Adipocyte (in vitro differentiated cells): ENCODE measurements around the gene PBX1.

Source experiments
- DNase-seq: peaks from one replicate; pipeline ENCODE4 v3.0.0-alpha.2; 2015; ENCODE audit warnings: low read depth
- H3K27me3 ChIP-seq: replicated peaks from 2 replicates; pipeline ENCODE4 v1.7.0; 2013; ENCODE audit warnings: mild to moderate bottlenecking, low read length, moderate library complexity; ENCODE audit not compliant: control insufficient read depth, insufficient read depth
- H3K36me3 ChIP-seq: 2 replicates; pipeline ENCODE4 v1.7.0; 2013; ENCODE audit warnings: low read length, mild to moderate bottlenecking, moderate library complexity; ENCODE audit not compliant: control insufficient read depth, insufficient read depth, severe bottlenecking
- H3K4me1 ChIP-seq: 2 replicates; pipeline ENCODE4 v1.7.0; 2013; ENCODE audit warnings: mild to moderate bottlenecking, low read length, moderate library complexity; ENCODE audit not compliant: control insufficient read depth, insufficient read depth
- H3K4me3 ChIP-seq: 2 replicates; pipeline ENCODE4 v1.7.0; 2013; ENCODE audit warnings: mild to moderate bottlenecking, low read length, moderate library complexity
- H3K9ac ChIP-seq: 2 replicates; pipeline ENCODE4 v1.7.0; 2013; ENCODE audit warnings: mild to moderate bottlenecking, low read length, moderate library complexity
- H3K9me3 ChIP-seq: 2 replicates; pipeline ENCODE4 v1.7.0; 2013; ENCODE audit warnings: mild to moderate bottlenecking, low read length, moderate library complexity; ENCODE audit not compliant: control insufficient read depth

The PBX1 gene

DNA sequence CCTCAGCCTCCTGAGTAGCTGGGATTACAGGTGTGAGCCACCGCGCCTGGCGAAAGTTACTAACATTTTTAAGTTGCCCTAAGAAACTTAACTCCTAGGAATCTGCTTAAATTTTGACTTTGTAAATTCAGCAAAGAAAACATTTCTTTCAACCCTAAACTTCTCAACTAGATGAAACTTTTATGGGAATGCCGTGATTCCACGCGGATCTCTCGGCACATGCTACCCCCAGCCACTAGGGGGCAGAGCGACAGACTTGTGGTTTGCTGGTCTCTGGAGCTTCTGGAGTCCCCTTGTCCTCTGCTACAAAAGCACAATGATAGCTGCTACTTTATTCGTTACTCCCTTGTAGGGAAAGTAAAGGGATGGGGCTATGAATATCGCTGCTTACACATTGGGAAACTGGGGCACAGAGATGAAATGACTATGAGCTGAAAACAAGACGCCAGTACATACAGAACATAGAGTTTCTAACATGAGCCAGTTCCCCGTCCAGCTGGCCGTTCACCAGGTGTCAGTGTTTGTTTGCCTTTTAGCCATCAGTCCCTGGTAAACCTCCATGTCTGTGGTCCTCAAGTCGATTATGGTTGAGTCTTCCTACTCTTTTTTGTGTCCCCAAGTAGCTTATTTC lies 114.7 kb downstream of the PBX1 start:
- DNase-seq: peak; percentile 20

DNA sequence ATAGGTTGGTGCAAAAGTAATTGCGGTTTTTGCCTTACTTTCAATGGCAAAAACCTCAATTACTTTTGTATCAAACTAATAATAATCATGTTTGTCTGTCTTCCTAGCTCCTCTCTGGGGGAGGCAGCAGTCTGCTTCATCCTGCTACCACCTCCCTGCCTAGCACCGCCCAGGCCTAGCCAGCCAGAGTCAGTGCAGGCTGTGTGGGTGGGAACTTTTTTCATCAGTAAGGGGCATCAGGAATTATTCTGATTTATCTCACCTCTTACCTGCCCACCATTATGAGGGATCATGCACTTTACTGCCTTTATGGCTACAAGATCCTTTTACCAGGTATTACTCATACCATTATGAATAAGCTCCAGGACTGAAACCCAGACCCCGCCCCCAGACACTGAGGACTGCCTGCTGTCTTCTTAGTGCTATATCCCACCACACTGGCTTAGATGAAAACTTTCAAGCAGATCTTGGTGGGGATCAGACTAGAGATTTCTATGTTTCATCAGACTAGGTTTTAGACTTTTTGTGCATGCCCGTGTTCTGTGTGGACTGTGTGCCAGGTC lies 116.4 kb downstream of the PBX1 start:
- DNase-seq: no peak
- Histone ChIP-seq H3K4me3 (no peak overlapping the region), H3K9me3 (no peaks in the 10 kb centered on the region), H3K36me3 (peaks cover 7% of the 10 kb centered on the region), H3K9ac (no peak overlapping the region), H3K27me3 (no peaks in the 10 kb centered on the region), H3K4me1 (peaks cover 30% of the 10 kb centered on the region)

More for the DNA sequence above, 114.7 kb downstream of the PBX1 start:
- peaks cover 30% of the 10 kb centered on the region for H3K4me1 ChIP-seq
- no peak overlapping the region for H3K9ac ChIP-seq
- H3K4me3 ChIP-seq: no peak overlapping the region
- H3K9me3 ChIP-seq: no peaks in the 10 kb centered on the region
- H3K27me3 ChIP-seq: no peaks in the 10 kb centered on the region
- no peaks in the 10 kb centered on the region for H3K36me3 ChIP-seq

DNA sequence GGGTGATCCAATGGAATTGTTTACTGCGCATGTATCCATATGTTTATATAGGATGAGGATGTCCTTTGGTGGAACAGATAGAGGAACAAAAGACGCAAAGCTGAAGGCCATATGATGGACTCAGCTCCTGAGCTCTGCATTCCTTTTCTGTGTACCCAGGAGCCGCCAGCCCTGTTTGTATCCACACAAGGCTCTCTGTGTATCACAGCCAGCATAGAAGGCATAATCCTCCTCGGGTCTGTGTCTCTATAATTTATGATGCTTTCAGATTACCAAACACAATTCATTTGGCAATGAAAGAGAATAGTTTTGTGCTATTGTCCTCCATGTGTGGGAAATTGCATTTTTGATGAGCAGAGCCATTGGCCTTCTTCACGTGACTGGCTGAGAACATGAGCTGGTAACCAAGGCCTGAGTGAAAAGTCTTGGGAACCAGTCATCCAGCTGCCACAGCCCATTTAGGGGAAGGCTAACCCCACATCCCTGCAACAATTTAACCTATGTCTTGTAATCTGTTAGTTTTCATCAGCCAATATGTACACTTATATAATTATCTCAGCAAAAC lies 119.2 kb downstream of the PBX1 start:
- no peak overlapping the region for H3K9ac ChIP-seq
- no peaks in the 10 kb centered on the region for H3K9me3 ChIP-seq
- H3K4me3 ChIP-seq: no peak overlapping the region
- no peak for DNase-seq
- peaks cover 18% of the 10 kb centered on the region for H3K4me1 ChIP-seq
- H3K36me3 ChIP-seq: peaks cover 20% of the 10 kb centered on the region
- no peaks in the 10 kb centered on the region for H3K27me3 ChIP-seq

DNA sequence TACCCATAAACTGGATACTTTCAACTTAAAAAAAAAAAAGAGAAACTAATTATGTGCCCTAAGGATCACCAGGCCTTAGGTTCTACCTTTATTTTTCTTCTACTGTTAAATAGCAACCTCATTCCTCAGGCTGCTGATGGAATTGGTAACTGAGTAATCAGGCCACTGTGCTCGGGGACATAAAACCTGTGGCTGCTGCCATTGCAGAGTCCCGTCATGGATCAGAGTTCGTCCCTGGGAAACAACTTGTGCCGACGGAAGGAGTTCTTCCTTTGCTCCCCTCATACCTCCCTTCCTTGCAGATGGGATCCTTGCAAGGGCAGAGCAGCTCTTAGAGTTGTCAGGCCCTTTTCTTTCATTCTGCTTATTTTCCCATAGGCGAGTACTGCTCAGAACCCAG lies 123.6 kb downstream of the PBX1 start:
- H3K27me3 ChIP-seq: no peaks in the 10 kb centered on the region
- no peaks in the 10 kb centered on the region for H3K9me3 ChIP-seq
- no peak overlapping the region for H3K4me3 ChIP-seq
- no peak overlapping the region for H3K9ac ChIP-seq
- H3K36me3 ChIP-seq: peaks cover 23% of the 10 kb centered on the region
- no peak for DNase-seq
- peaks cover 9% of the 10 kb centered on the region for H3K4me1 ChIP-seq

DNA sequence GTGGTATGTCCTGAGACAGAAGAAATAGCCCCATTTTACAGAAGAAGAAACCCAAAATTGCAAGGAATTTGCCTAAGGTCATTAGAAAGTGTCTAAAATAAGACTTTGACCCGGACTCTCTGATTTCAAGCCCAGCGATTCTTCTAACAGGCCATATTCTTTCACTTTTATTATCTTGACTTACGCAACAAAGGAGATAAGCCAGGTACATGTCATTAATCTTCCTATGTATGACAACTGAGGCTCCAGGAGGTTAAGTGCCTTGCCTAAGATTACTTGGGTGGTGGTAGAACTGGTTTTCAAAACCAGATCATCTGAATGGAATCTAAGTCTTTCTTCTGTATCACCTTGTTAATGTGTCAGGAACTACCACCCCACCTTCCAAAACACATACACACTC lies 124.3 kb downstream of the PBX1 start:
- peaks cover 23% of the 10 kb centered on the region for H3K36me3 ChIP-seq
- peaks cover 4% of the 10 kb centered on the region for H3K4me1 ChIP-seq
- no peak for DNase-seq
- no peaks in the 10 kb centered on the region for H3K9me3 ChIP-seq
- no peaks in the 10 kb centered on the region for H3K27me3 ChIP-seq
- no peak overlapping the region for H3K9ac ChIP-seq
- no peak overlapping the region for H3K4me3 ChIP-seq

DNA sequence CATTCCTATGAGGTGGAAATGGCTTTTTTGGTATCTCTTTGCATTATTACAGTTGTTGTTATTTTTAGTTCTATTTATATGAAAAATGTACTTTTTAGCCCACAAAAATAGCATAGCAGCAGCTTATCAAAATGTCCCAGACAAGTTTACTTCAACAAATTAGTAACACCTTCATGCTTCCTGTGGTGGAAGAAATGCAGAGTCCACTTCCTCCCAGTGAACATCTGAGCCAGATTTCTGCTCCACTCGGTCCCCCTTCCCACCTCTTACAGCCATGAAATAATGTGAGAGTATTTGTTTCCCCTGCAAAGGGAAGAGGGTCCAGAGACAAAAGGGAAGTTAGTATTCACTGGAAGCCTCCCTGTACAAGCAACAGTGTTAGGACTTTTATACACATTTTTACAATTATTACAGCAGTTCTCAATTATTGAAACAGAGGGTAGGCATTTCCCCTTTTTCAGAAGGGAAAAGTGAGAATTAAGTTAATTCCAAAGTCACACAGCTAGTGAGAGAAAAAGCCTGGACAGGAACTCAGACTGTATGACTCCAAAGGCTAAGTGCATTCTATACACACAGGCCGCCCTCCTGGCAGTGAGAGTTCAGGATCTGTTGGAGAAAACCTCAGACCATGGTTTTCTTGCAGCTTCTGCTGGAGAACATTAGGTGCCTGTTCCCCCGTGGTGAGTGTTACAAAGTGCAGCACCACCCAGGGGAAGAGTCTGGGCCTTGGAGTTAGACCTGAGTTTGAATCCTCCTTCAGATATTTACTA lies 126.5 kb downstream of the PBX1 start:
- Histone ChIP-seq H3K9ac (no peak overlapping the region), H3K36me3 (peaks cover 16% of the 10 kb centered on the region), H3K4me3 (no peak overlapping the region), H3K4me1 (no peaks in the 10 kb centered on the region), H3K9me3 (no peaks in the 10 kb centered on the region), H3K27me3 (no peaks in the 10 kb centered on the region)
- no peak for DNase-seq

DNA sequence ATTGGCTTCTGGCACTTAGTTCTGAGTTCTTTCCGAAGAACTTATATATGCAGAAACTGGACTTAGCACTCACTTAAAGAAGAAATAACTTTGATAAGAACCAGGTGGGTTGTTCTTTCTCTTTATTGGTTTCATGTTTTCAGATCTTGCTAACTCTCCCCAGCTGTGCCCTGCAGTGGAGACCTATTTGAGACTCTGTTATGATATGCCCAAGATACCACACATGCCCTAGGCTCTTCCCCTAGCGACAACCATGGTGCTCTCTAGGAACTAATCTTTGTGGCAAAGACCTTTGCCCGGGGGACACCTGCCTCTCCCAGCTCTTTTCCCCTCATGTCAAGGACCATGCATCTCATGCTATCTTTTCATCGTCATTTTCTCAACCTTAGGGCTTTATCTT lies 128.8 kb downstream of the PBX1 start:
- peaks cover 6% of the 10 kb centered on the region for H3K36me3 ChIP-seq
- DNase-seq: no peak
- H3K4me1 ChIP-seq: no peaks in the 10 kb centered on the region
- no peaks in the 10 kb centered on the region for H3K27me3 ChIP-seq
- no peak overlapping the region for H3K4me3 ChIP-seq
- no peaks in the 10 kb centered on the region for H3K9me3 ChIP-seq
- no peak overlapping the region for H3K9ac ChIP-seq

DNA sequence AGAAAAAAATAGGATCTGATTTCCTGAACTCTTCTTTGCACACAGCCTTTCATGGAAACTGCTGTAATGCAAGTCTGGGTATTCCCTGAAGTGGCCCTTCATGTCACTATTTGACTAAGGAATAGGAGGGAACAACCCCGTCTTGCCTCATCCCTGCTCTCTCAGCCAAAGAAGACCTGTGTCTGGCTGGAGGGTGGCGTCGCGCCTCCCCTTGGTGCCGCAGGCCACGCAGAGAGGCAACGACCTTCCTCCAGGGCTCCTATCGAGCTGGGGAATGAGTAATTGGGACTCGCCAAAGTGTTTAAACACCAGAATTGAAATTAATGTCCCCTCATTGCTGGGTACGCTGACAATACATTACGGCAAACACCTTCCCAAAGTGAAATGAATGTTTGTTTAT lies 129.8 kb downstream of the PBX1 start:
- H3K36me3 ChIP-seq: no peaks in the 10 kb centered on the region
- no peak for DNase-seq
- no peak overlapping the region for H3K9ac ChIP-seq
- no peaks in the 10 kb centered on the region for H3K9me3 ChIP-seq
- no peaks in the 10 kb centered on the region for H3K27me3 ChIP-seq
- no peak overlapping the region for H3K4me3 ChIP-seq
- peaks cover 1% of the 10 kb centered on the region for H3K4me1 ChIP-seq

DNA sequence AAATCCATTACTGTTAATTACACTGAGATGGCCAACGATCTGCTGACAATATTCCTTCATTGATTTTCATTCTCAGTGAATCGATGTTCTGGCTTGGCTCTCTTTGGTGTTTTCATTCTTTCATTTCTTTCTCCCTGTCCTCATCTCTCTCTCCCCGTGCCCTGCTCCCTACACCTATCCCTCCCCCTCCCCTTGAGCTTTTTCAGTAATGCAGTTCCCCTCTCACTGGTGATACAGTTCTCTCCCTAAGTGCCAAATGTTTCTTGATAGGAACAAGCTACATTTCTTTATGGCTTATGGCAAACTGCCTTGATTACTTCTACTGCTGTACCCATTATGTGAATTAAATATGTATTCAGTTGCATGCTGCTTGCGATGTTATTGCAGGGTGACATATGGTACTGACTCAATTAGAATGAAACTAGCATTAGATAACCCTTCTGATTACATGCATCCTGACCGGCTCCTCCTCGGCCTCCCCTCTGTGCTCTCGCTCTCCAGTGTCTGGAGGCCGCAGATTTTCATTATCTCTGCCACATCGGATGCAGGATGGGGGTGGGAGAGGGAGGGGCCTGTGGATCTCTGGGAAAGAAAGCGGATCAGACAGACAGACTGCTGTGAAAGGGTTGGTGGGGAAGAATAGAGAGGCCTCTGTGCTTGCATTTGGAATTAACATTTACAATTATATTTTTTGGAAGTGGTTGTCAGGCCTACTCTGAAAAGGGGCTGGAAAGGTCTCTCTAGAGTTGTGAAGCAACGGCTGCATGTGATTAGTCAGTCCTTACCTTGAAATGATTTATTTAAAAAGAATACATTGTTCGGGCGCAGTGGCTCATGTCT lies 130.9 kb downstream of the PBX1 start:
- Histone ChIP-seq H3K4me1 (peaks cover 7% of the 10 kb centered on the region), H3K36me3 (peaks cover 5% of the 10 kb centered on the region), H3K9me3 (no peaks in the 10 kb centered on the region), H3K9ac (no peak overlapping the region), H3K4me3 (no peak overlapping the region), H3K27me3 (no peaks in the 10 kb centered on the region)
- no peak for DNase-seq

DNA sequence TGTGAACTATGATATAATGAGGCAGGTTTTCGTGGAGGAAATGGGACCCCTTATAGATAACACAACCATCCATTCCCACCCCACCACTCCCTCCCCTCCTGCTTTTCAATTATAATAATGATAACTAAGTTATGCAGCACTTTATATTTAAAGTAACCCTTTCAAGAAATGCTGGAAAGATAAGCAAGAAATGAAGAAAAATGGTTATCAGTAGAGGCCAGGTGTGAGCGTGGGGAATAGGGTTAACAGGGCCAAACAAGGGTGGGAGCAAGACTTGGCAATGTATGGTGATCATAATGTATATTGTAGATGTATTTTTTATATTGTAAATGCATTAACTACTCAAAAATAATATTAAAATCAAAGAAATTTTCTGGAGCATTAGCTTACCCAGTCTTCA lies 133.4 kb downstream of the PBX1 start:
- no peaks in the 10 kb centered on the region for H3K9me3 ChIP-seq
- H3K27me3 ChIP-seq: no peaks in the 10 kb centered on the region
- no peak overlapping the region for H3K9ac ChIP-seq
- peaks cover 17% of the 10 kb centered on the region for H3K4me1 ChIP-seq
- DNase-seq: no peak
- H3K4me3 ChIP-seq: no peak overlapping the region
- H3K36me3 ChIP-seq: peaks cover 5% of the 10 kb centered on the region
